ENCODE measurements around the gene SNAPC2. TPM values are rescaled to one million over a fixed set of nuclear protein-coding genes. Genes with fewer than 3 reads are reported as not detected.

SNAPC2 gene
- polyA plus RNA-seq, 1 of the 3 experiments (the other 2 are of a cell fraction): 38.7 TPM

GRCh38 chr19:7970716-7971448 is 50.7 kb downstream of the SNAPC2 start:
- ChIA-PET POLR2A (no interaction called here), CTCF (interaction anchor here (0.7 to 9.1 kb wide), 25 partner anchors 7 to 282 kb away, joined by 3 to 81 read pairs (median 5); partner anchors contain the start of genes ELAVL1 and TIMM44)
- peak; percentile 58 for TF ChIP-seq SMC3 (IDR thresholded peaks at IDR 0.05; ENCODE audit: low read depth, low read length)
- no peak for TF ChIP-seq PBX3 (IDR thresholded peaks at IDR 0.05)
- TF ChIP-seq IRF3 (IDR thresholded peaks at IDR 0.05; ENCODE audit: low read depth, low read length): no peak
- no peak for TF ChIP-seq EP300 (IDR thresholded peaks at IDR 0.05; ENCODE audit: borderline replicate concordance in 1 of 2, low read depth in 1 of 2, low read length in 1 of 2)
- TF ChIP-seq RAD21 (IDR thresholded peaks at IDR 0.05; ENCODE audit: low read length): peak; percentile 66
- TF ChIP-seq CTCF (IDR thresholded peaks at IDR 0.05): peak; percentile 86
- H3K4me3 ChIP-seq (ENCODE audit: low read depth in 2 of 2, low read length in 1 of 2): no peak overlapping the region; a peak in 1 of 4 replicates
- no peak overlapping the region for H2AFZ ChIP-seq (ENCODE audit: low read depth)
- H3K27me3 ChIP-seq (ENCODE audit: insufficient read depth): no peaks in the 10 kb centered on the region
- H3K36me3 ChIP-seq (replicated peaks in 1 of 2; ENCODE audit: control insufficient read depth in 1 of 2, insufficient read depth in 2 of 2, low read length in 1 of 2): peaks cover 24 to 56% of the 10 kb centered on the region in 2 experiments
- H3K4me2 ChIP-seq: no peak overlapping the region
- no peaks in the 10 kb centered on the region for H3K9me2 ChIP-seq
- peaks cover 5% of the 10 kb centered on the region; the same call in 1 of the 2 replicates for H3K79me2 ChIP-seq (ENCODE audit: insufficient read depth)
- H3F3A ChIP-seq (replicated peaks; ENCODE audit: insufficient read depth): no peaks in the 10 kb centered on the region
- no peaks in the 10 kb centered on the region for H3K4me1 ChIP-seq (ENCODE audit: control insufficient read depth in 1 of 2, insufficient read depth in 2 of 2, low read depth in 1 of 2, low read length in 1 of 2)
- no peak overlapping the region for H3K27ac ChIP-seq (ENCODE audit: low read depth in 2 of 2, low read length in 1 of 2)
- 76% methylated on average over 12 of the region's 12 CpGs for WGBS (ENCODE audit: low lambda C conversion rate)
- peaks cover 13% of the 10 kb centered on the region for H4K20me1 ChIP-seq (ENCODE audit: insufficient read depth)
- H3K9ac ChIP-seq: no peak overlapping the region
- H3K9me3 ChIP-seq: no peaks in the 10 kb centered on the region
- peak; percentile 81 for DNase-seq

GRCh38 chr19:7971553-7972520 is 51.7 kb downstream of the SNAPC2 start:
- Histone ChIP-seq H2AFZ (ENCODE audit: low read depth) (no peak overlapping the region), H3K27ac (ENCODE audit: low read depth in 2 of 2, low read length in 1 of 2) (no peak overlapping the region), H3K9me2 (no peaks in the 10 kb centered on the region), H3K9me3 (no peaks in the 10 kb centered on the region), H3F3A (replicated peaks; ENCODE audit: insufficient read depth) (no peaks in the 10 kb centered on the region), H3K36me3 (replicated peaks in 1 of 2; ENCODE audit: control insufficient read depth in 1 of 2, insufficient read depth in 2 of 2, low read length in 1 of 2) (peaks cover 18 to 55% of the 10 kb centered on the region in 2 experiments), H3K27me3 (ENCODE audit: insufficient read depth) (no peaks in the 10 kb centered on the region), H3K4me2 (no peak overlapping the region), H3K9ac (no peak overlapping the region), H3K4me1 (ENCODE audit: control insufficient read depth in 1 of 2, insufficient read depth in 2 of 2, low read depth in 1 of 2, low read length in 1 of 2) (no peaks in the 10 kb centered on the region), H3K79me2 (ENCODE audit: insufficient read depth) (peaks cover 7% of the 10 kb centered on the region; the same call in 1 of the 2 replicates), H3K4me3 (ENCODE audit: low read depth in 2 of 2, low read length in 1 of 2) (no peak overlapping the region), H4K20me1 (ENCODE audit: insufficient read depth) (peaks cover 13% of the 10 kb centered on the region)
- no peak for DNase-seq
- ChIA-PET CTCF (interaction anchor here (0.7 to 9.1 kb wide), 17 partner anchors 9 to 276 kb away, joined by 3 to 81 read pairs (median 7); partner anchors contain the start of gene TIMM44), POLR2A (no interaction called here)
- no peak for TF ChIP-seq PBX3 (IDR thresholded peaks at IDR 0.05)
- no peak for TF ChIP-seq EZH2phosphoT487 (IDR thresholded peaks at IDR 0.05; ENCODE audit: borderline replicate concordance, low read depth)
- no peak for TF ChIP-seq TAF1 (IDR thresholded peaks at IDR 0.05; ENCODE audit: borderline replicate concordance, low read depth, low read length)
- no peak for TF ChIP-seq JUND (IDR thresholded peaks at IDR 0.05)
- no peak for TF ChIP-seq MAX (IDR thresholded peaks at IDR 0.05; ENCODE audit: low read depth)
- no peak for TF ChIP-seq MXI1 (IDR thresholded peaks at IDR 0.05; ENCODE audit: low read depth, low read length)
- TF ChIP-seq ZBTB33 (IDR thresholded peaks at IDR 0.05; ENCODE audit: borderline replicate concordance, low read depth): no peak
- TF ChIP-seq GABPA (IDR thresholded peaks at IDR 0.05; ENCODE audit: low read depth): no peak
- 91% methylated on average over 16 of the region's 35 CpGs for WGBS (ENCODE audit: low lambda C conversion rate)
